K562 (cell line): ENCODE data around the gene OR4N5. TPM values are rescaled to one million over a fixed set of nuclear protein-coding genes. Genes with fewer than 3 reads are reported as not detected.
"Not testable (repeated sequence)": the region's sequence is repeated elsewhere in the genome, so short reads cannot be mapped to it uniquely, and the experiment has no call there.

Experiments
- ATAC-seq: fragments of 200-7000 bp; cut with Tn5 transposase; 3 replicates; pipeline ENCODE4 v1.9.1; 2020; ENCODE audit warnings: moderate library complexity
- BruUV-seq: library from RNA; stranded (reverse); fragments of 400-500 nt; replicated peaks from 2 replicates; lab custom pipeline; 2021; lab: Mats Ljungman, UMichigan
- CTCF ChIA-PET: fragments of 300-600 bp; formaldehyde crosslinking; extraction: SDS; loops from one replicate; lab custom pipeline; 2021; ENCODE audit warnings: low intra/inter-chr PET ratio; lab: Yijun Ruan, JAX
- POLR2A ChIA-PET: fragments of 300-600, 350-650 bp; sonication (Branson Sonifier 250); formaldehyde crosslinking; extraction: SDS; loops from one replicate; lab custom pipeline; 2021; ENCODE audit warnings: antibody characterized with exemption, inconsistent platforms; lab: Yijun Ruan, JAX
- DNase-seq, 4 experiments: peaks; one replicate each; pipeline versions ENCODE4 v3.0.0 to v3.0.0-alpha.2; 2011 to 2018; ENCODE audit warnings: low spot score in 3 of 4, mixed read lengths in 3 of 4; ENCODE audit errors: extremely low read depth in 1 of 4
- FAIRE-seq: peaks from 2 replicates; lab custom pipeline; 2011; peaks lifted over from hg19 to GRCh38; lab: Jason Lieb, UNC
- H2AFZ ChIP-seq: 2 replicates; pipeline ENCODE4 v1.6.0; 2011; ENCODE audit warnings: low read depth, low read length, control low read depth, inconsistent platforms
- H3K27ac ChIP-seq: fragments of 200-600 bp; 3 replicates; pipeline ENCODE4 v1.8.0; 2011; ENCODE audit warnings: low read depth, mild to moderate bottlenecking, control low read depth, inconsistent platforms, low read length, moderate library complexity, mixed read lengths; ENCODE audit errors: extremely low read depth
- H3K27me3 ChIP-seq, 2 experiments: fragments of 300-600 bp in 1 of 2; 2 replicates in 1 of 2; 3 replicates in 1 of 2; pipeline versions ENCODE4 v1.6.0 to v1.8.0; 2011; ENCODE audit warnings: inconsistent platforms in 2 of 2, low read length in 2 of 2, mild to moderate bottlenecking in 1 of 2, mixed read lengths in 1 of 2, moderate library complexity in 1 of 2; ENCODE audit not compliant: control insufficient read depth in 2 of 2, insufficient read depth in 2 of 2
- H3K36me3 ChIP-seq: fragments of 300-600 bp; 3 replicates; pipeline ENCODE4 v1.8.0; 2011; ENCODE audit warnings: mild to moderate bottlenecking, low read length, inconsistent platforms; ENCODE audit not compliant: control insufficient read depth, insufficient read depth
- H3K4me1 ChIP-seq, 2 experiments: fragments of 200-600 bp in 1 of 2; replicated peaks in 1 of 2; 2 replicates in 1 of 2; 3 replicates in 1 of 2; pipeline versions ENCODE4 v1.5.1 to v1.8.0; 2011; ENCODE audit warnings: inconsistent platforms in 2 of 2, low read length in 2 of 2, mild to moderate bottlenecking in 1 of 2, mixed read lengths in 1 of 2, moderate library complexity in 1 of 2; ENCODE audit not compliant: control insufficient read depth in 2 of 2, insufficient read depth in 2 of 2
- H3K4me2 ChIP-seq: 2 replicates; pipeline ENCODE4 v1.6.1; 2011; ENCODE audit warnings: low read length, control low read depth, inconsistent platforms, mixed read lengths; ENCODE audit not compliant: insufficient read depth
- H3K4me3 ChIP-seq: fragments of 200-600 bp; sonication (generic), shearing (Covaris generic); 2 replicates; pipeline ENCODE4 v1.5.1; 2016; ENCODE audit warnings: control low read depth, inconsistent platforms
- H3K79me2 ChIP-seq: fragments of 200-600 bp; 3 replicates; pipeline ENCODE4 v1.8.0; 2011; ENCODE audit warnings: low read length, inconsistent platforms; ENCODE audit not compliant: control insufficient read depth, insufficient read depth
- H3K9ac ChIP-seq, 2 experiments: 2 replicates each; pipeline versions ENCODE4 v1.6.0 to v1.6.1; 2011; ENCODE audit warnings: low read depth in 2 of 2, low read length in 2 of 2, control low read depth in 1 of 2, inconsistent platforms in 1 of 2, mild to moderate bottlenecking in 1 of 2, mixed read lengths in 1 of 2; ENCODE audit not compliant: insufficient read depth in 1 of 2
- H3K9me1 ChIP-seq: one replicate; pipeline ENCODE4 v1.6.0; 2011; ENCODE audit warnings: inconsistent platforms, mild to moderate bottlenecking, low read length, moderate library complexity; ENCODE audit not compliant: control insufficient read depth, insufficient read depth
- H3K9me3 ChIP-seq: replicated peaks from 2 replicates; pipeline ENCODE4 v1.5.1; 2011; ENCODE audit warnings: low read depth, low read length, inconsistent platforms; ENCODE audit not compliant: control insufficient read depth, insufficient read depth
- H4K20me1 ChIP-seq: replicated peaks from 2 replicates; pipeline ENCODE4 v1.6.1; 2011; ENCODE audit warnings: low read length, inconsistent platforms, mixed read lengths; ENCODE audit not compliant: control insufficient read depth, insufficient read depth
- BCOR ChIP-seq: fragments of 450-650 bp; IDR thresholded peaks from 2 replicates; pipeline ENCODE4 v1.6.1; 2016
- CEBPG ChIP-seq, 3 experiments: fragments of 200-800 bp in 1 of 3; sonication (Bioruptor generic) in 1 of 3; sonication (generic) in 1 of 3; formaldehyde crosslinking in 1 of 3; IDR thresholded peaks in 2 of 3; conservative IDR thresholded peaks in 1 of 3; 2 replicates each; pipeline versions ENCODE4 v1.6.1 to v1.8.0; 2016 to 2022; ENCODE audit warnings: missing compliant biosample characterization in 2 of 3, missing genetic modification characterization in 2 of 3, mild to moderate bottlenecking in 1 of 3, missing genetic modification reagents in 1 of 3
- EP300 ChIP-seq: IDR thresholded peaks from 2 replicates; pipeline ENCODE4 v1.6.1; 2012; ENCODE audit warnings: low read length, improper control_type of control experiment
- MAZ ChIP-seq, 2 experiments: fragments of 450-650 bp in 1 of 2; sonication (generic) in 1 of 2; formaldehyde crosslinking; IDR thresholded peaks in 1 of 2; conservative IDR thresholded peaks in 1 of 2; 2 replicates each; pipeline versions ENCODE4 v1.4.0 to v1.5.0; 2020; ENCODE audit warnings: mild to moderate bottlenecking in 1 of 2, missing genetic modification reagents in 1 of 2
- NR2C1 ChIP-seq, 2 experiments: fragments of 450-650 bp; IDR thresholded peaks; 2 replicates each; pipeline ENCODE4 v1.6.1; 2017; ENCODE audit warnings: mild to moderate bottlenecking in 2 of 2, antibody characterized with exemption in 1 of 2, inconsistent platforms in 1 of 2, missing compliant biosample characterization in 1 of 2, missing genetic modification characterization in 1 of 2
- PTBP1 ChIP-seq: fragments of 200-400 bp; formaldehyde crosslinking; IDR thresholded peaks from 2 replicates; pipeline ENCODE4 v1.6.1; 2017; ENCODE audit warnings: low read depth, low read length
- TRIM24 ChIP-seq, 2 experiments: fragments of 450-650 bp; IDR thresholded peaks; 2 replicates each; pipeline ENCODE4 v1.6.1; 2016
- ZBTB26 ChIP-seq: fragments of 450-650 bp; formaldehyde crosslinking; IDR thresholded peaks from 2 replicates; pipeline ENCODE4 v1.4.0; 2022; ENCODE audit warnings: missing genetic modification characterization
- ZBTB8A ChIP-seq: fragments of 450-650 bp; IDR thresholded peaks from 2 replicates; pipeline ENCODE4 v1.6.1; 2018; ENCODE audit warnings: mild to moderate bottlenecking, moderate library complexity; ENCODE audit not compliant: partially characterized antibody
- ZNF133 ChIP-seq: fragments of 250-450 bp; sonication (Bioruptor Pico); IDR thresholded peaks from 2 replicates; pipeline ENCODE4 v1.4.0; 2020; ENCODE audit warnings: mild to moderate bottlenecking
- ZNF146 ChIP-seq: IDR thresholded peaks from one replicate; pipeline ENCODE4 v1.6.1; 2018; ENCODE audit warnings: missing compliant biosample characterization; ENCODE audit not compliant: unreplicated experiment
- ZNF232 ChIP-seq: sonication (generic); formaldehyde crosslinking; IDR thresholded peaks from 2 replicates; pipeline ENCODE4 v1.8.0; 2022; ENCODE audit warnings: mild to moderate bottlenecking, missing genetic modification reagents
- WGBS: fragments of 100-300 bp; shearing (Covaris generic); methylation state at CpG from one replicate; pipeline ENCODE4 v1.1.6; 2016; ENCODE audit warnings: low coverage, mixed read lengths; ENCODE audit not compliant: insufficient coverage; ENCODE audit errors: missing lambda C conversion rate; 5-methylcytosine and 5-hydroxymethylcytosine counted together
- in situ Hi-C: fragments of 300-500 bp; cut with MboI; formaldehyde crosslinking; loops from 4 replicates; pipeline ENCODE4 v1.15.0; 2018; ENCODE audit warnings: inconsistent platforms, mixed read lengths
- intact Hi-C: fragments of 100-400 bp; cut with micrococcal nuclease; formaldehyde crosslinking; loops from 2 replicates; pipeline ENCODE4 v1.14.2; 2022
- polyA plus RNA-seq, 8 experiments: library from polyadenylated mRNA; depleted of rRNA in 4 of 8; stranded (reverse) in 5 of 8; unstranded in 3 of 8; fragments of >200 nt; fragmentation: Nextera tagmentation in 2 of 8; fragmentation: Illumina TruSeq in 1 of 8; extraction: Ambion mirVana in 2 of 8; extraction: Trizol in 1 of 8; gene quantifications; 2 replicates each; pipeline versions ENCODE4 v1.2.1 to v1.2.3, GENCODE V29; 2011 to 2014; ENCODE audit warnings: inconsistent platforms in 1 of 8, missing spikeins in 1 of 8
- total RNA-seq, 7 experiments: library from RNA; depleted of rRNA in 6 of 7; stranded (reverse); fragments of >200 nt in 6 of 7; fragmentation: Illumina TruSeq in 2 of 7; extraction: Trizol in 2 of 7; gene quantifications; 2 replicates each; pipeline versions ENCODE4 v1.2.1 to v1.2.3, GENCODE V29; 2011 to 2021; ENCODE audit warnings: low replicate concordance in 1 of 7

OR4N5 gene
- total and polyA plus RNA-seq, 9 of the 15 experiments (the other 6 are each of a cell fraction or from before 2014, with no cell fraction given), result not detected

DNA sequence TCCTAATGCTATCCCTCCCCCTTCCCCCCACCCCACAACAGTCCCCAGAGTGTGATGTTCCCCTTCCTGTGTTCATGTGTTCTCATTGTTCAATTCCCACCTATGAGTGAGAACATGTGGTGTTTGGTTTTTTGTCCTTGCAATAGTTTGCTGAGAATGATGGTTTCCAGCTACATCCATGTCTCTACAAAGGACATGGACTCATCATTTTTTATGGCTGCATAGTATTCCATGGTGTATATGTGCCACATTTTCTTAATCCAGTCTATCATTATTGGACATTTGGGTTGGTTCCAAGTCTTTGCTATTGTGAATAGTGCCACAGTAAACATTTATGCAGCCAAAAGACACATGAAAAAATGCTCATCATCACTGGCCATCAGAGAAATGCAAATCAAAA is 35.6 kb downstream of the OR4N5 start:
- in situ Hi-C loops, H3K4me2 ChIP-seq, H2AFZ ChIP-seq, H3K9me3 ChIP-seq, H3K9ac ChIP-seq, H3K79me2 ChIP-seq, H3K27ac ChIP-seq, H3K36me3 ChIP-seq, H3K4me3 ChIP-seq, FAIRE-seq, ATAC-seq, H3K27me3 ChIP-seq, BruUV-seq, DNase-seq, H3K9me1 ChIP-seq, H4K20me1 ChIP-seq, CTCF ChIA-PET, intact Hi-C loops: not testable (repeated sequence)
- TF ChIP-seq BCOR (peak; percentile 77), ZNF146 (CRISPR knock-in tag) (peak; percentile 15)
- H3K4me1 ChIP-seq, result peaks cover 10 to 31% of the 10 kb centered on the region in 2 experiments
- POLR2A ChIA-PET, result interaction anchor here (0.7 kb wide), 1 partner anchor 246 kb away, joined by 3 read pairs; no protein-coding TSS in a partner anchor

DNA sequence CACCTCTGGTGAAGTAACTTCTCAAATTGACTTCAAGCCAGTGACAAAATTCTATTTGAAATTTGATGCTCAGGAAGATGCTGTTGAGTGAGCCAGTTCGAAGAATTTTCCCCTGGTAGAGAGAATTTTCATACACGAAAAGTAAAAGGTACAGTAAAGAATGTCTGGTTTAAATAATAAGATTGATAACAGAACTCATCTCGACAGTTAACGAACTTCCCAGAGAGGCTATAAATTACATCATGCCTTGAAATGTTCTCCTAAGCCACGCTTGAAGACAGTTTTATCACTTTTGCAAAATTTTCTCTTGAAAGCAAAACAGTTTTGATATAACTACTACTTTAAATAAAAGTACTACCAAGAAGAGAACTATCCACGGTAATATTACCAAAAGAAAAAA is 37.7 kb downstream of the OR4N5 start:
- Histone ChIP-seq H3K9me1 (no peaks in the 10 kb centered on the region), H3K4me3 (no peak overlapping the region), H2AFZ (peak overlapping the region; percentile 73), H3K9ac (peak overlapping the region in 1 of 2 experiments; percentile 35; a peak in 1 of 4 replicates), H3K4me1 (peaks cover 10 to 39% of the 10 kb centered on the region in 2 experiments), H3K79me2 (no peaks in the 10 kb centered on the region), H3K36me3 (no peaks in the 10 kb centered on the region), H3K27ac (peak overlapping the region; percentile 92), H3K4me2 (peak overlapping the region; percentile 4; the same call in 1 of the 2 replicates), H3K9me3 (peaks cover 10% of the 10 kb centered on the region), H3K27me3 (no peaks in the 10 kb centered on the region), H4K20me1 (no peaks in the 10 kb centered on the region)
- peak in 1 of 4 experiments; percentile 41 for DNase-seq
- 0 out of 3 replicates have a peak, but pooled peaks have one; percentile 18 for ATAC-seq
- no TSS peak for BruUV-seq
- FAIRE-seq, result no peak
- in situ Hi-C loops, result no loop called here
- ChIA-PET CTCF (no interaction called here), POLR2A (no interaction called here)
- intact Hi-C loops, result no loop called here
- 3% methylated on average over 6 of the region's 6 CpGs for WGBS
- TF ChIP-seq ZBTB8A (no peak), ZNF232 (CRISPR knock-in tag) (no peak), ZBTB26 (CRISPR knock-in tag) (no peak), EP300 (peak; percentile 88), TRIM24 (IDR thresholded peaks at IDR 0.05) (peak in 1 of 2 experiments; percentile 8; a peak in 1 of 4 replicates), ZNF133 (CRISPR knock-in tag) (no peak), MAZ (CRISPR knock-in tag; conservative IDR thresholded peaks at IDR 0.05 in 1 of 2, IDR thresholded peaks at IDR 0.05 in 1 of 2) (no peak), NR2C1 (IDR thresholded peaks at IDR 0.05) (no peak), NR2C1 (tag; IDR thresholded peaks at IDR 0.05) (no peak), CEBPG (CRISPR knock-in tag; IDR thresholded peaks at IDR 0.05) (no peak), CEBPG (tag; conservative IDR thresholded peaks at IDR 0.05 in 1 of 2, IDR thresholded peaks at IDR 0.05 in 1 of 2) (peak in 1 of 2 experiments; percentile 29; a peak in 1 of 4 replicates), PTBP1 (no peak)
